GM12872 (cell line): ENCODE data around the gene RNF113A.

Experiments
- CTCF ChIP-seq: IDR thresholded peaks from 3 replicates; pipeline ENCODE4 v1.5.1; 2011; ENCODE audit warnings: low read depth, mild to moderate bottlenecking, low read length, moderate library complexity; ENCODE audit not compliant: insufficient read depth

The RNF113A gene

GRCh38 chrX:119887721-119888425 is 16.3 kb upstream of the RNF113A start:
- peak; percentile 71 for TF ChIP-seq CTCF

- TF ChIP-seq CTCF = no peak
Observed at GRCh38 chrX:119885554-119886428, 14.3 kb upstream of the RNF113A start.

GRCh38 chrX:119880552-119881437 is 9.3 kb upstream of the RNF113A start:
- peak; percentile 78 for TF ChIP-seq CTCF

GRCh38 chrX:119880076-119880475 is 8.5 kb upstream of the RNF113A start:
- TF ChIP-seq CTCF = no peak

GRCh38 chrX:119878740-119879139 is 7.2 kb upstream of the RNF113A start:
- no peak for TF ChIP-seq CTCF

GRCh38 chrX:119871245-119871598 is 311 bp downstream of the RNF113A start:
- TF ChIP-seq CTCF = no peak
